AG04449 (cell line): ENCODE measurements around the gene CUTA.

Source experiments
- CTCF ChIA-PET: fragments of 350-600 bp; formaldehyde crosslinking; extraction: SDS; loops from one replicate; lab custom pipeline; 2021; ENCODE audit warnings: antibody characterized with exemption; lab: Yijun Ruan, JAX
- POLR2A ChIA-PET: fragments of 400-600, 350-600 bp; formaldehyde crosslinking; extraction: SDS; loops from one replicate; lab custom pipeline; 2020; ENCODE audit warnings: antibody characterized with exemption, inconsistent platforms; lab: Yijun Ruan, JAX
- DNase-seq: peaks from one replicate; pipeline ENCODE4 v3.0.0-alpha.2; 2010; ENCODE audit warnings: low read depth, low spot score
- H3K4me3 ChIP-seq: 2 replicates; pipeline ENCODE4 v1.5.1; 2011; ENCODE audit warnings: low read depth, mild to moderate bottlenecking, control low read depth, low read length
- TF ChIP-seq, protein P1 (sequence below): IDR thresholded peaks from one replicate; pipeline ENCODE4 v1.5.1; 2011; ENCODE audit warnings: mild to moderate bottlenecking, moderate library complexity, low read length, control low read depth, inconsistent platforms; ENCODE audit not compliant: insufficient read depth; ENCODE audit errors: missing control alignments

Gene CUTA

GRCh38 chr6:33424855-33425667 lies 7.2 kb upstream of the CUTA start:
- no peak for DNase-seq
- H3K4me3 ChIP-seq: peak overlapping the region; percentile 66
- TF ChIP-seq, protein P1, sequence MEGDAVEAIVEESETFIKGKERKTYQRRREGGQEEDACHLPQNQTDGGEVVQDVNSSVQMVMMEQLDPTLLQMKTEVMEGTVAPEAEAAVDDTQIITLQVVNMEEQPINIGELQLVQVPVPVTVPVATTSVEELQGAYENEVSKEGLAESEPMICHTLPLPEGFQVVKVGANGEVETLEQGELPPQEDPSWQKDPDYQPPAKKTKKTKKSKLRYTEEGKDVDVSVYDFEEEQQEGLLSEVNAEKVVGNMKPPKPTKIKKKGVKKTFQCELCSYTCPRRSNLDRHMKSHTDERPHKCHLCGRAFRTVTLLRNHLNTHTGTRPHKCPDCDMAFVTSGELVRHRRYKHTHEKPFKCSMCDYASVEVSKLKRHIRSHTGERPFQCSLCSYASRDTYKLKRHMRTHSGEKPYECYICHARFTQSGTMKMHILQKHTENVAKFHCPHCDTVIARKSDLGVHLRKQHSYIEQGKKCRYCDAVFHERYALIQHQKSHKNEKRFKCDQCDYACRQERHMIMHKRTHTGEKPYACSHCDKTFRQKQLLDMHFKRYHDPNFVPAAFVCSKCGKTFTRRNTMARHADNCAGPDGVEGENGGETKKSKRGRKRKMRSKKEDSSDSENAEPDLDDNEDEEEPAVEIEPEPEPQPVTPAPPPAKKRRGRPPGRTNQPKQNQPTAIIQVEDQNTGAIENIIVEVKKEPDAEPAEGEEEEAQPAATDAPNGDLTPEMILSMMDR: no peak
- CTCF ChIA-PET: interaction anchor here (0.6 to 3.3 kb wide), 14 partner anchors 8 to 658 kb away, joined by 3 to 48 read pairs (median 4); no protein-coding TSS in a partner anchor
- POLR2A ChIA-PET: interaction anchor here (0.8 to 1.5 kb wide), 2 partner anchors 29 to 125 kb away, joined by 3 to 5 read pairs; partner anchors contain the start of gene ZBTB9

DNA sequence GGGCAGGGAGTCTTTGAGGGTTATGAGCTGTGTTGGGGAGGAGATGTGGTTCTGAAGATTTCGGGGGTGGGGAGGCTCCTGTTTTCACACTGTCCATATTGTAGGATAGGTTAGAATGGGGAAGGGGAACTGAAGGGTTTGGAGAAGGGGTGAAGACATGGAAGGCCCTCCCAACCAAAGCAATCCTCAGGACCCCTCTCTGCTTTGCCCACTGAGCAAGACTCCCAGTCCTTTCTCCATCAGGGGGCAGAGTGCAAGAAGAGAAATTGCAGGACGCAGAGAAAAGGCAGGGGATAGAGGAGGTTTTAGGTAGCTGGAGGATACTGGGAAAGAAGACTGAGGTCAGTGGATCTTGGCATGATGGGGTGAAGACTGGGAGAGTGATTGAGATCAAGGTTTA lies 5.9 kb upstream of the CUTA start:
- CTCF ChIA-PET: interaction anchor here (1.4 to 3.3 kb wide), 2 partner anchors 10 to 33 kb away, joined by 3 to 48 read pairs; no protein-coding TSS in a partner anchor
- DNase-seq: no peak
- POLR2A ChIA-PET: no interaction called here
- TF ChIP-seq, protein P1: no peak
- H3K4me3 ChIP-seq: no peak overlapping the region

DNA sequence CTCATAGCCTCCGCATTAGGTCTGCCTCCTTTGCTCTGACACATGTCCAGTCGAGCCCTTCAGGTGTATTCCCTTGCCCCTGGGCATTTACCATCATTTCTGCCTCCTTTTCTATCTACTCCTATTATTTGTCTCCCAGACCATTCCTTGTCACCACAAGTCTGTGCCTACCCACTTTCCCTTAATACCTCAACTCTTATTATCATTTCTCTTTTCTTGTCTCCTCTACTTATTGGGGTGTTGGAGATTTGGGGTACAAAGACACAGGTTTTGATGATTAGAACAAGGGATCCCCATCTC lies 3.4 kb upstream of the CUTA start:
- DNase-seq: no peak
- ChIA-PET CTCF (no interaction called here), POLR2A (no interaction called here)
- TF ChIP-seq, protein P1: no peak
- H3K4me3 ChIP-seq: no peak overlapping the region; the same call in 1 of the 2 replicates

DNA sequence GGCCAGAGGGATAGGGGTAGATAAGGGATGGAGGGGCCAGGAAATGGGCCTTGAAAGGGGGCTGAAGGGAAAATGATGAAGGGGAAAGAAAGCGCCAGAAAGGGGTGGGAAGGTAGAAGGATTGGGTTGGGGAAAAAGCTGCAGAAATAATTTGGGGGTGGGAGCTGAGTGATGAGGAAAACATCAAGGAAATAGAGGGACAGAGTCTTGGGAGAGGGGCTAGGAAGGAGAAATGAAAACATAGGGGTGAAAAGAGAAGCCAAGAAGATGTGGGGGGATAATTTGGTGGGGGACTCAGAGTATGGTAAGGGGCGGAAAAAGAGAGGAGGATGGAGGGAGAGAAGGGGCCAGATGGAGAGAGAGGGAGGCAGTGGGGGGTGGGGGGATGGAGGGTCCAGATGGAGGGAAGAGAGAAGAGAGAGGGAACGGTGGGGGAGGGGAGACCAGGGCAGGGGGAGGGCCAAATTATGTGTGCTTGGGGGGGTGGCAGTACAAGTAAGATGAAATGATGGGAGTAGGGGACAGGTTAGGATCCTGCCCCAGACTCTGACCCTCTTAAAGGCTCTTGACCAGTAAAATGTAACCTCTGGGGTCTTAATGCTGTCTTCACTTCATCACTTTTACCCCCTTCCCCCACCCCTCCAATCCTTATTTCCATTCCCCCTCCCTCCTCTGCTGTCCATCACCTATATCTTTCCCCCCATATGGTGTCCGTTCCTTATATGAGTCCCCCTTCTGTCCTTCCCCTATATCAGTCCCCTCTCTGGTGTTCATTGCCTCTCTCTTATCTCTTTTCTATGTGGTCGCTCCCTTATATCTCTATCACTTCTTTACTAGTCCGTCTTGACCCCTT lies 2.8 kb upstream of the CUTA start:
- TF ChIP-seq, protein P1: no peak
- H3K4me3 ChIP-seq: peak overlapping the region; percentile 61
- CTCF ChIA-PET: no interaction called here
- POLR2A ChIA-PET: no interaction called here
- DNase-seq: no peak

GRCh38 chr6:33419580-33420490 lies 1.9 kb upstream of the CUTA start, which contains the start of gene SYNGAP1:
TSS of gene SYNGAP1 (plus strand) at chr6:33420065. CDS start at chr6:33420265, 200 bp downstream.
- H3K4me3 ChIP-seq: peak within 1 kb of the TSS; percentile 61
- ChIA-PET CTCF (interaction anchor here (0.8 to 2.1 kb wide), 6 partner anchors 16 to 159 kb away, joined by 3 to 10 read pairs (median 4); no protein-coding TSS in a partner anchor), POLR2A (no interaction called here)
- no peak for DNase-seq
- TF ChIP-seq, protein P1: no peak
